Vagina (tissue), 2 donors: ENCODE results near the gene GLE1.
"Not testable (repeated sequence)": the region's sequence is repeated elsewhere in the genome, so short reads cannot be mapped to it uniquely, and the experiment has no call there.

Source experiments
- POLR2A ChIP-seq, 2 donors: fragments of 450-650 bp; IDR thresholded peaks; one replicate each; pipeline ENCODE4 v1.6.1; 2017; ENCODE audit warnings: antibody characterized with exemption in 2 of 2, mild to moderate bottlenecking in 2 of 2, moderate library complexity in 2 of 2
- POLR2AphosphoS5 ChIP-seq, 2 donors: sonication (generic); formaldehyde crosslinking; IDR thresholded peaks; one replicate each; pipeline ENCODE4 v1.9.0; 2017; ENCODE audit warnings: antibody characterized with exemption in 2 of 2, mild to moderate bottlenecking in 2 of 2, low read depth in 1 of 2; ENCODE audit not compliant: insufficient read depth in 1 of 2
- TF ChIP-seq, protein P1 (sequence below), 3 experiments: fragments of 450-650 bp in 2 of 3; fragments of 200-600 bp in 1 of 3; sonication (generic) in 1 of 3; IDR thresholded peaks; one replicate each; pipeline ENCODE4 v1.5.1; 2017 to 2019; ENCODE audit warnings: antibody characterized with exemption in 3 of 3, mild to moderate bottlenecking in 2 of 3, moderate library complexity in 2 of 3

DNA sequence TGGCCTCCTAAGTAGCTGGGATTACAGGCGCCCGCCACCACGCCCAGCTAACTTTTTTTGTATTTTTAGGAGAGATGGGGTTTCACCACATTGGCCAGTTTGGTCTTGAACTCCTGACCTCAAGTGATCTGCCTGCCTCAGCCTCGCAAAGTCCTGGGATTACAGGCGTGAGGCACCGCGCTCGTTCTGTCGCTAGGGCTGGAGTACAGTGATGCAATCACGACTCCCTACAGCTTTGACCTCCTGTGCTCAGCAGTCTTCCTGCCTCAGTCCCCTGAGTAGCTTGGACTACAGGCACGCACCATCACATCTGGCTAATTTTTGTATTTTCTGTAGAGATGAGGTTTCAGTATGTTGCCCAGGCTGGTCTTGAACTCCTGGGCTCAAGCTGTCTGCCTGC lies 82.4 kb downstream of the GLE1 start:
- TF ChIP-seq, protein P1, sequence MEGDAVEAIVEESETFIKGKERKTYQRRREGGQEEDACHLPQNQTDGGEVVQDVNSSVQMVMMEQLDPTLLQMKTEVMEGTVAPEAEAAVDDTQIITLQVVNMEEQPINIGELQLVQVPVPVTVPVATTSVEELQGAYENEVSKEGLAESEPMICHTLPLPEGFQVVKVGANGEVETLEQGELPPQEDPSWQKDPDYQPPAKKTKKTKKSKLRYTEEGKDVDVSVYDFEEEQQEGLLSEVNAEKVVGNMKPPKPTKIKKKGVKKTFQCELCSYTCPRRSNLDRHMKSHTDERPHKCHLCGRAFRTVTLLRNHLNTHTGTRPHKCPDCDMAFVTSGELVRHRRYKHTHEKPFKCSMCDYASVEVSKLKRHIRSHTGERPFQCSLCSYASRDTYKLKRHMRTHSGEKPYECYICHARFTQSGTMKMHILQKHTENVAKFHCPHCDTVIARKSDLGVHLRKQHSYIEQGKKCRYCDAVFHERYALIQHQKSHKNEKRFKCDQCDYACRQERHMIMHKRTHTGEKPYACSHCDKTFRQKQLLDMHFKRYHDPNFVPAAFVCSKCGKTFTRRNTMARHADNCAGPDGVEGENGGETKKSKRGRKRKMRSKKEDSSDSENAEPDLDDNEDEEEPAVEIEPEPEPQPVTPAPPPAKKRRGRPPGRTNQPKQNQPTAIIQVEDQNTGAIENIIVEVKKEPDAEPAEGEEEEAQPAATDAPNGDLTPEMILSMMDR (IDR thresholded peaks at IDR 0.05): not testable (repeated sequence)
- not testable (repeated sequence) for TF ChIP-seq POLR2AphosphoS5 (IDR thresholded peaks at IDR 0.05; ENCODE audit: insufficient read depth in 1 of 2, low read depth in 1 of 2); POLR2A (IDR thresholded peaks at IDR 0.05)
